VCaP (cell line): Measurements from ENCODE around the gene FEZ2.

Experiments
- H3K27ac ChIP-seq: fragments of 450-650 bp; 2 replicates; pipeline ENCODE4 v1.5.1; 2017
- TF ChIP-seq, protein P1 (sequence below): fragments of 450-650 bp; conservative IDR thresholded peaks from 2 replicates; pipeline ENCODE4 v1.5.1; 2017; ENCODE audit warnings: mild to moderate bottlenecking, moderate library complexity

The FEZ2 gene

GRCh38 chr2:36570416-36570815 is 27.6 kb downstream of the FEZ2 start:
- TF ChIP-seq, protein P1, sequence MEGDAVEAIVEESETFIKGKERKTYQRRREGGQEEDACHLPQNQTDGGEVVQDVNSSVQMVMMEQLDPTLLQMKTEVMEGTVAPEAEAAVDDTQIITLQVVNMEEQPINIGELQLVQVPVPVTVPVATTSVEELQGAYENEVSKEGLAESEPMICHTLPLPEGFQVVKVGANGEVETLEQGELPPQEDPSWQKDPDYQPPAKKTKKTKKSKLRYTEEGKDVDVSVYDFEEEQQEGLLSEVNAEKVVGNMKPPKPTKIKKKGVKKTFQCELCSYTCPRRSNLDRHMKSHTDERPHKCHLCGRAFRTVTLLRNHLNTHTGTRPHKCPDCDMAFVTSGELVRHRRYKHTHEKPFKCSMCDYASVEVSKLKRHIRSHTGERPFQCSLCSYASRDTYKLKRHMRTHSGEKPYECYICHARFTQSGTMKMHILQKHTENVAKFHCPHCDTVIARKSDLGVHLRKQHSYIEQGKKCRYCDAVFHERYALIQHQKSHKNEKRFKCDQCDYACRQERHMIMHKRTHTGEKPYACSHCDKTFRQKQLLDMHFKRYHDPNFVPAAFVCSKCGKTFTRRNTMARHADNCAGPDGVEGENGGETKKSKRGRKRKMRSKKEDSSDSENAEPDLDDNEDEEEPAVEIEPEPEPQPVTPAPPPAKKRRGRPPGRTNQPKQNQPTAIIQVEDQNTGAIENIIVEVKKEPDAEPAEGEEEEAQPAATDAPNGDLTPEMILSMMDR: no peak

GRCh38 chr2:36569267-36569856 is 28.6 kb downstream of the FEZ2 start:
- TF ChIP-seq, protein P1: no peak
- H3K27ac ChIP-seq: peak overlapping the region; percentile 63

More at GRCh38 chr2:36570416-36570815, 27.6 kb downstream of the FEZ2 start:
- no peak overlapping the region for H3K27ac ChIP-seq

DNA sequence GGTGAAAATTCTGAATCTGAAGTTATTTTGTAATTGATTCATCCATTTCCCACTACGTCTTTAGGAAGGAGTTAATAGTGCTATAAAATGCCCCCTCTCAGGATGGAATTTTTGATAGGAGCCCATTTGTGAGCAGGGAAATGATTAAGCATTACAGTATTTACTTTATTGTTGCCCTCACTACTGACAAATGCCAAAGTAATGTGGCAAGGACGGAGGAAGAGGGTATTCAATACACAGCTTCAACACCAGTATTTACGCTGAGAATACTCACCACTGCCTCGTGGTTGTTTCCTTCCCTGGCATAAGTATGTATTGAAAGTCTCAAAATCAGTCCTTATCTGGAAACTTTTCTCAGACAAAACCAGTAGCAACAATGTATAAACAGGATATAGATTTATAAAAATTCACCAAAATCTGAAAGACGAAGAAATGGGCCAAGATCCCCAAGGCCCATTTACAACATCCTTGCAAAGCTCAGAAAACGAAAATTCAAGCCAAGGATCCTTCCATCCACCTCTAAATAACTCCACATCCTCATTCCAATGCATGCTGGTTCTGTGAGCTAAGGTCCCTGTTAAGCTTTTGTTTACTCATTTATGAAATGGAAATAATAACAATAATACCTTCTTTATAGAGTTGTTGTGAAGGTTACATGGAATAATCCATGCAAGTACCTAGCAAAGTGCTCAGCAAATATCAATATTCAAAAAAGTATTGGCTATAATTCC is 29.3 kb downstream of the FEZ2 start:
- TF ChIP-seq, protein P1: no peak
- H3K27ac ChIP-seq: peak overlapping the region; percentile 63

- H3K27ac ChIP-seq: peak overlapping the region; percentile 63
- TF ChIP-seq, protein P1: no peak
Observed at GRCh38 chr2:36567711-36568408, 30.1 kb downstream of the FEZ2 start.

DNA sequence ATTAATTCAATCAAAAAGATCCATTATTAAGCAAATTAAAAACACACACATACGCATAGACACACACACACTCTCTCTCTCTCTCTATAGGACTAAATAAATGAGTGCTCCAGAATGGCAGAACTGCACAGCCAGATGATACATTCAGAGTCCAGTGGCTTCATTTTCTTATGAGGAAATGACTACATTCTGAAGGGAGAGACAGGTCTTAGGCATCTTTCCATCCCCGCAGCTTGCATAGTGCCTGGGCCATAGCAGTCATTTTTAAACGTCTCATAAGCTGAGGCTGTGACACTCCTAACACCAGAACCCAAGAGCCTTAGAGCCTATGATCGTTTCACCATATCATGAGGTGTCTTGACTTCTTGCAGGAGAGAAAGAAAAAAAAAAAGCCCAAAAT is 31.1 kb downstream of the FEZ2 start:
- H3K27ac ChIP-seq: peak overlapping the region; percentile 63
- TF ChIP-seq, protein P1: no peak

GRCh38 chr2:36565712-36566111 is 32.3 kb downstream of the FEZ2 start:
- TF ChIP-seq, protein P1: no peak
- no peak overlapping the region for H3K27ac ChIP-seq

GRCh38 chr2:36564377-36564930 is 33.5 kb downstream of the FEZ2 start:
- TF ChIP-seq, protein P1: no peak
- no peak overlapping the region for H3K27ac ChIP-seq
